Fibroblast of lung (primary cell): Measurements from ENCODE around the gene PMAIP1.

Experiments used
- EZH2 ChIP-seq: IDR thresholded peaks from 2 replicates; pipeline ENCODE4 v1.5.1; 2012; ENCODE audit warnings: low read length, control low read depth, mild to moderate bottlenecking; ENCODE audit errors: missing control alignments
- TF ChIP-seq, protein P1 (sequence below), 2 donors: IDR thresholded peaks in 1 of 2; conservative IDR thresholded peaks in 1 of 2; 1 replicate in 1 of 2; 2 replicates in 1 of 2; pipeline ENCODE4 v1.5.1; 2011 to 2012; ENCODE audit warnings: low read length in 2 of 2, control low read depth in 1 of 2, inconsistent platforms in 1 of 2, low read depth in 1 of 2, mild to moderate bottlenecking in 1 of 2

DNA sequence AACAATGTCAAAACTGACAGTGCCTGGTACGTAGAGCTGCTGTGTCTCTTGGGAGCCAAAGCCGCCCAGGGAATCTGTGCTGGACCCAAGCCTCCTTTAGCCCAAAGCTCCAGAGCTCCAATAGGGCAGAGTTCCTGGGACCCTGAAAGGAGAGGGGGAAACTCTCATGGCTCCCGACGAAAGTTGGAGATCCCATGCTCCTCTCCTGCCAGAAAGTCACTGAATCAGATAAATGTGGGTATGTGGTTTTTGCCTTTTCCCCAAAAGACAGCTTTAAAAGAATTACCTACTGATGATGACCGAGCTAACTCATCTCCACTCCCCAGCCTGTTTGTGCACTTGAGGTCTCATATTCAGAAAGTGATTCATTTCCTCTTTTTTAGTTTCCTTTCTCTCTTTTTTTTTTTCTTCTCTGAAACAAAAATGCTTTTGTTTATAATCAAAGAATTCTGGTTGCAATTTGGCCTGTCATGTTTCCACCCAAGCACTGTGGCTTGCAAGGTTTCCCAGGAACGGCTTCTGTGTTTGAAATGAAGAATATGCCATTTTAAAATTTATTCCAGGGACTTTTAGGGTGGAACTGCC lies 14.1 kb upstream of the PMAIP1 start:
- TF ChIP-seq EZH2: no peak
- TF ChIP-seq, protein P1, sequence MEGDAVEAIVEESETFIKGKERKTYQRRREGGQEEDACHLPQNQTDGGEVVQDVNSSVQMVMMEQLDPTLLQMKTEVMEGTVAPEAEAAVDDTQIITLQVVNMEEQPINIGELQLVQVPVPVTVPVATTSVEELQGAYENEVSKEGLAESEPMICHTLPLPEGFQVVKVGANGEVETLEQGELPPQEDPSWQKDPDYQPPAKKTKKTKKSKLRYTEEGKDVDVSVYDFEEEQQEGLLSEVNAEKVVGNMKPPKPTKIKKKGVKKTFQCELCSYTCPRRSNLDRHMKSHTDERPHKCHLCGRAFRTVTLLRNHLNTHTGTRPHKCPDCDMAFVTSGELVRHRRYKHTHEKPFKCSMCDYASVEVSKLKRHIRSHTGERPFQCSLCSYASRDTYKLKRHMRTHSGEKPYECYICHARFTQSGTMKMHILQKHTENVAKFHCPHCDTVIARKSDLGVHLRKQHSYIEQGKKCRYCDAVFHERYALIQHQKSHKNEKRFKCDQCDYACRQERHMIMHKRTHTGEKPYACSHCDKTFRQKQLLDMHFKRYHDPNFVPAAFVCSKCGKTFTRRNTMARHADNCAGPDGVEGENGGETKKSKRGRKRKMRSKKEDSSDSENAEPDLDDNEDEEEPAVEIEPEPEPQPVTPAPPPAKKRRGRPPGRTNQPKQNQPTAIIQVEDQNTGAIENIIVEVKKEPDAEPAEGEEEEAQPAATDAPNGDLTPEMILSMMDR (conservative IDR thresholded peaks at IDR 0.05 in 1 of 2, IDR thresholded peaks at IDR 0.05 in 1 of 2; ENCODE audit: low read depth in 1 of 2, low read length in 2 of 2): no peak
